Pons (tissue), 1 donor: Measurements from ENCODE around the gene CCDC61.

ENCODE experiments used
- DNase-seq: peaks from one replicate; pipeline ENCODE4 v3.0.0-alpha.2; 2016; ENCODE audit warnings: low spot score

The CCDC61 gene

DNA sequence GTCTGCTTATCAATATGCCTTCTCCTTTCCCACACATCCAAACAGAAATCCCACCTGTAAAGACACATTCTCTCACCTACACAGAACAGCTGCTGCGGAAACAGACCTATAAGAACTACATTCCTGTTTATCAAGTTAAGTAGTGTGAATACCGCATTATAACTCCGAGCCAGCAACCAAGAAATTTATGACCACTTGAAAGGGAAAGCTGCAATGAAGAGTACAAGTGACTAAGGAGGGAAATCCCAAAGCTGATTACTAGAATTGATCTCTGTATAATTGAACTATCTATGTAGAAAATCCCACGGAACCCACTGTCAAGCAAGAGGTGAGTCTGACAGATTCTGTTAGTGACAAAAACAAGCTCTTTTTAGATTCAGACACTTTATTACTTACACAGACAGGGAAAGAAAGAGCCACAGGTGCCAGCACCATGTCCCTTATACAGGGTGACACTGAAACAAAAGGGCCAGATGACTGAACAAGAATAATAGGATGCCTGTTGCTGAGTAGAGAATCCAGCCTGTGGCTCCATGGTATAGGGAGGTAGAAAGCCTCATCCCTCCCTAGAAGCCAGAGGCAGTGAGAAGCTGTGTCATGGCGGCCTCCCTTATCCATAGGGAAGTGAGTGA is 47.1 kb downstream of the CCDC61 start:
- DNase-seq: no peak

DNA sequence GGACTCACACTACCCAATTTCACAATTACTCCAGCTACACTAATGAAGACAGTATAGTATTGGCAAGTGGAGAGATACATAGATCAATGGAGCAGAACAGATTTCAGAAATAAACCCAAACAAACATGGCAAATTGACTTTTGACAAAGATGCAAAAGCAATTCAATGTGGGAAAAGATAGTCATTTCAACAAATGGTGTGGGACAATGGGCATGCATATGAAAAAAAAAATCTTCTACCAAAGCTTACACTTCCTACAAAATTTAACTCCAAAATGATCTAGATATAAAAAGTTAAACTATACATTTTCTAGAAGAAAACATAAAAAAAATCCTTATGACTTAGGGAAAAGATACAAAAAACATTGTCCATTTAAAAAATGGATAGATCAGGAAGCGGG is 48.3 kb downstream of the CCDC61 start:
- DNase-seq: no peak

DNA sequence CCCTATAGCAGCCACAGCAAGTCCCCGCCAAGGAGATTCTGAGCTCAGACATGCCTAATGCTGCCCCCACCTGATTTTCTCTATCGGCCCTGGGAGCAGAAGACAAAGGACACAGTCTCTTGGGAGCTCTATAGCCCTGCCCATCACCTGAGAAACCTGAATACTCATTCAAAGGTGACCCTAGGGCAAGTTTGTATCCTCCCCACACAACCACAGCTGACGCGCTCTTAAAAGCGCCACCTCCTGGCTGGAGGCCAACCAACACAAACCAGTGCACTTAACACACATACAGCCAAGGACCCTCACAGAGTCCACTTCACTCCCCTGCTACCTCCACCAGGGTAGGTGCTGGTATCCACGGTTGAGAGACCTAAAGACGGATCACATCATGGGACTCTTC is 54.3 kb downstream of the CCDC61 start:
- no peak for DNase-seq

DNA sequence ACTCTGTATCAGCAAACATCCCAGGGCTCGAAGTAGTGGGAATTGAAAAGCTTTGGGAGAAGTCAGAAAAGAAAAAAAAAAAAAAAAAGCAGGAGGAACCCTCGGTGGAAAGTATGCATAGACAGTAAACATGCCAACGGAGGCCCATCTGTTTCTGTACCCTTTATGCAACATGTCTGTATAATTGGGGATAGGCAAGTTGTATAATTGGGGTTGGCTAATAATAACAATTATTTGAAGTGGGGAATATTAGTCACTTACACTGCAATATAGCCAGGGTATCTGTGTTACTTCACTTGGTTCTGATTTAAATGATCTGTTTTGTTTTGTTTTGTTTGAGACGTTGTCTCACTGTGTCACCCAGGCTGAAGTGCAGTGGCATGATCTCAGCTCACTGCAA is 57.6 kb downstream of the CCDC61 start:
- DNase-seq: no peak

DNA sequence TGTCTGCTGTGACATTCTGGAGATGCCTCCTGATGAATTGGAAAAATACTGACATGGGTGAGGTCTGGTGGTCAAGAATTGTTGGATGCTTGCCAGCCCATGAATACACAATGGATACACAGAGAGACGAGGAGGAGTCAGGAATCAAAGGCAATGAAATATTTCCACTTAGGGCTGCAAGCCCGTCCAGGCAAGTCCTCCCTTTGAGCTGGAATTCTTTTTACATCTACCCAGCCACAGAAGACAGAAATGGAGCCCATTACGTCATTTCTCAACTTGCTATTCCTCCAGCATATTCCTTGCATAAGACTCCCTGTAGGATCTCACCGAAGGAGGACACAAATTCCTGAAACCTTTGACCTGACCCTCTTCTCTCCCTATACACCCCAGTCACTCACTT is 61.3 kb downstream of the CCDC61 start:
- no peak for DNase-seq

DNA sequence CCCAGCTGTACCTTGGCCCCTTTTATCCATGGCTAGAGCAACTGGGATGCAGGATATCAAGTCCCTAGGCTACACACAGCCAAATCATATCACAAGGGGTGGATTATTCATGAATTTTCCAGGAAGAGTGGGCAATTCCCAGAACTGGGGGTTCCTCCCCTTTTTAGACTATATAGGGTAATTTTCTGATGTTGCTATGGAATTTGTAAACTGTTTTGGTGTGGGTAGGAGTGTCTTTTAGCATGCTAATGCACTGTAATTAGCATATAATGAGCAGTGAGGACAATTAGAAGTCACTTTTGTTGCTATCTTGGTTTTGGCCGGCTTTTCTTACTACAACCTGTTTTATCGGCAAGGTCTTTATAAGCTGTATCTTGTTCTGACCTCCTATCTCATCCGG is 63.5 kb downstream of the CCDC61 start:
- DNase-seq: no peak

DNA sequence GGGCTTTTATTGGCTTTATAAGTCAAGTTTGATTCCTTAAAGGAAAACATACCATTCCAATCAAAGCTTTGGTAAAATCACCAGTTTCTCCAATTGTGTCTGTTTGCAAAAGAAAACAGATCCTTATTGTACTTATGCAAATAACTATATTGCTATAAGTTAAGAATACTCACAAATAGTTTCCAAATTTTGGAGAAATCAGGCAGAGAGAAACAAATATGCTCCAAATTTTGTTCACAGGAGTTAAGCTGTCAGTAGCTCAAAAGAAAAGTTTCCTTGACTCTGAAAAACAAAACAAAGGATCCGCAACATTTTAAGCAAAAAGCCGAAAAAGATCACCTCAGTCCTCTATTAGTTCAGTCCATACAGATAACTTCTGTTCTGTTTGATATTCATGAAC is 64.7 kb downstream of the CCDC61 start:
- no peak for DNase-seq

DNA sequence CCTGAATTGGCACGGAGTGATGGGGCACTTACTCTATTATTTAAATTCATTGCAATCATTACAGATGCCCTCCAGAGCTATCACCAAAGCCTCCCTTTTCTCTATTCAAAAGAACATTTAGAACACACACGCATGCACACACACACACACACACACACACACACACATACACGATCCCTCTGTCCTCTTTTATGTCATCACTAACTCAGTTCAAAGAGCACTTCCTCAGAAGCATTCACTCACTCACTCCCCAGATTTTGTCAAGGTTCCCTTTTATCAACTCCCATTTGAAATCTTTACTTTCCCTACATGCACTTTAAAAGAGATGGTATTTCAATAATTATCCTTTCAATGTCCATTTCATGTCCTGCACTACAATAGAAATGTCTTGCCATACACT is 67.9 kb downstream of the CCDC61 start:
- no peak for DNase-seq

DNA sequence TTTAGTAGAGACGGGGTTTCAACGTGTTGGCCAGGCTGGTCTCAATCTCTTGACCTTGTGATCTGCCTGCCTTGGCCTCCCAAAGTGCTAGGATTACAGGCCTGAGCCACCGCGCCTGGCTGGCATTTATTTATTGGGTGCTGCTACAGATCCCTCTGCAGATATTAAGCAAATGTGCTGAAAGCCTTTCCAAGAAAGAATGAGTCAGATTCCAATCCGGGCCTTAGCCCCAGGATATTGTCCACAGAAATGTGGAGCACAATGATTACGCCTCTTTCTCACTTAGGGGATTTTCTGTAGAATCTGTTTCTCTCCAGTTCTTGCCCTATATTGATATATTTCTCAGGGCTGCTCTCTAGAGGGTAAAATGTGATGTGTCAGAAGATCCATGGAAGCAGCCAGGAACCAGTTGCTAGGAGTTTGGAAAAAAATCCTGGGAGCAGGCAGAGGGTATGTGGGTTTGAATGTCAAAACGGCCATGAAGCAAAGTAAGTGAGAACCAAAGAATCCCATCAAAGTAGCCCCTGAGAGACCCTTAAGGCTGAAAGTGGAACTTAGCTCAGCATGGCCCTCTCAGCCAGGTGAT is 70.3 kb downstream of the CCDC61 start:
- DNase-seq: no peak

DNA sequence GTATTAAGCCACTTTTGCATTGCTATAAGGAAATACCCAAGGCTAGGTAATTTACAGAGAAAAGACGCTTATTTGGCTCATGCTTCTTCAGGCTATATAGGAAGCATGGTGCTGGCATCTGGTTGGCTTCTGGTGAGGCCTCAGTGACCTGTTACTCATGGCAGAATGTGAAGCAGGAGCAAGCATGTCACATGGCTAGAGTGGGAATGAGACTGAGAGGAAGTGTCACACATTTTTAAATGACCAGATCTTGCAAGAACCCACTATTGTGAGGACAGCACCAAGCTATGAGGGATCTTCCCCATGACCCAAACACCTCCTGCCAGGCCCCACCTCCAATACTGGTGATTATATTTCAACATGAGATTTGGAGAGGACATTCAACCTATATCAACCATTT is 71.2 kb downstream of the CCDC61 start:
- no peak for DNase-seq

DNA sequence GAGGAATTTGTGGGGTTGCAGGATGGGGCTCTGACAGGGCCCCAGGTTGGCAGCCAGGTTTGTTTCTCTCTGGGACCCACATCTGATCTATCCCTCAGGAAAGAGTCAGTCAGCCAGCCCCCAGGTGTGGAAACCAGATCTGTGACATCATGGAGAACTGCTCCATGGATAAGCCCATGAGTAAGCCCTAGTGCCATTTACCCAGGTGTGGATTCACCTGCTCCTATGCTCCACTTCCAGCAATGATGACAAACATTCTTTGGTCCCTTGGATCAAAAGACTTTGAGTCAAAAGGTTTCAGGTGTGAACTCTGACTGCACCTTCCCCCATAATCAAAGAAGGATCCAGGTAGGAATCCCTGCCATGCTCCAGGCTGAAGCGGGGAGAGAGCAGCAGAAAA is 72.4 kb downstream of the CCDC61 start:
- DNase-seq: no peak
